ENCODE data around the gene RILPL1. TPM values are rescaled to one million over a fixed set of nuclear protein-coding genes. Genes with fewer than 3 reads are reported as not detected.

RILPL1 gene
- total RNA-seq, 1 experiment from 2014 or later = 18.8 TPM

GRCh38 chr12:123520567-123521474 lies 12.7 kb downstream of the RILPL1 start:
- Histone ChIP-seq H4K20me1 (ENCODE audit: low read length) (no peaks in the 10 kb centered on the region), H3K4me3 (ENCODE audit: low read length) (no peak overlapping the region), H3K9ac (ENCODE audit: low read length) (no peak overlapping the region), H2AFZ (ENCODE audit: low read length) (no peak overlapping the region), H3K27ac (ENCODE audit: low read length) (no peak overlapping the region), H3K79me2 (ENCODE audit: low read length) (no peaks in the 10 kb centered on the region), H3K9me2 (replicated peaks; ENCODE audit: low read length) (no peaks in the 10 kb centered on the region), H3K4me1 (ENCODE audit: insufficient read depth, low read length) (no peaks in the 10 kb centered on the region), H3K4me2 (ENCODE audit: low read length) (no peak overlapping the region), H3K27me3 (ENCODE audit: low read length) (no peaks in the 10 kb centered on the region), H3K9me3 (ENCODE audit: low read length) (no peaks in the 10 kb centered on the region), H3F3A (ENCODE audit: low read length, unreplicated experiment) (no peaks in the 10 kb centered on the region), H3K36me3 (ENCODE audit: low read depth, low read length) (peaks cover 15% of the 10 kb centered on the region)
- POLR2A ChIA-PET (ENCODE audit: unreplicated experiment) = no interaction called here
- ATAC-seq (no peak), DNase-seq (no peak)
- TF ChIP-seq CTCF (conservative IDR thresholded peaks at IDR 0.05; ENCODE audit: low read depth, low read length) (no peak), EZH2phosphoT487 (IDR thresholded peaks at IDR 0.05; ENCODE audit: borderline replicate concordance, low read length) (no peak), EZH2 (IDR thresholded peaks at IDR 0.05; ENCODE audit: low read length, unreplicated experiment) (no peak)
- no TSS peak for BruUV-seq (replicated peaks)
- CTCF ChIA-PET = no interaction called here
- intact Hi-C loops (cut with micrococcal nuclease) = no loop called here

- Histone ChIP-seq H3K79me2 (ENCODE audit: low read length) (no peaks in the 10 kb centered on the region), H3K27ac (ENCODE audit: low read length) (no peak overlapping the region), H3K4me3 (ENCODE audit: low read length) (no peak overlapping the region), H3F3A (ENCODE audit: low read length, unreplicated experiment) (no peaks in the 10 kb centered on the region), H4K20me1 (ENCODE audit: low read length) (no peaks in the 10 kb centered on the region), H2AFZ (ENCODE audit: low read length) (no peak overlapping the region), H3K9me2 (replicated peaks; ENCODE audit: low read length) (no peaks in the 10 kb centered on the region), H3K9me3 (ENCODE audit: low read length) (no peaks in the 10 kb centered on the region), H3K9ac (ENCODE audit: low read length) (no peak overlapping the region), H3K36me3 (ENCODE audit: low read depth, low read length) (peaks cover 15% of the 10 kb centered on the region), H3K4me2 (ENCODE audit: low read length) (no peak overlapping the region), H3K4me1 (ENCODE audit: insufficient read depth, low read length) (no peaks in the 10 kb centered on the region), H3K27me3 (ENCODE audit: low read length) (no peaks in the 10 kb centered on the region)
- TF ChIP-seq CTCF (conservative IDR thresholded peaks at IDR 0.05; ENCODE audit: low read depth, low read length) (no peak), EZH2 (IDR thresholded peaks at IDR 0.05; ENCODE audit: low read length, unreplicated experiment) (no peak), EZH2phosphoT487 (IDR thresholded peaks at IDR 0.05; ENCODE audit: borderline replicate concordance, low read length) (no peak)
- DNase-seq (no peak), ATAC-seq (no peak)
- intact Hi-C loops (cut with micrococcal nuclease) = no loop called here
- no TSS peak for BruUV-seq (replicated peaks)
- POLR2A ChIA-PET (ENCODE audit: unreplicated experiment) = interaction anchor here (0.6 kb wide), 1 partner anchor 701 kb away, joined by 18 read pairs; no protein-coding TSS in a partner anchor
- CTCF ChIA-PET = no interaction called here
Observed at GRCh38 chr12:123519141-123520001, 14.1 kb downstream of the RILPL1 start.

Data from PC-3 (cell line).